ENCODE data around the gene RAB18. TPM values are rescaled to one million over a fixed set of nuclear protein-coding genes. Genes with fewer than 3 reads are reported as not detected.

The RAB18 gene
- total RNA-seq, 1 donor from 2014 or later = 48.3 TPM

DNA sequence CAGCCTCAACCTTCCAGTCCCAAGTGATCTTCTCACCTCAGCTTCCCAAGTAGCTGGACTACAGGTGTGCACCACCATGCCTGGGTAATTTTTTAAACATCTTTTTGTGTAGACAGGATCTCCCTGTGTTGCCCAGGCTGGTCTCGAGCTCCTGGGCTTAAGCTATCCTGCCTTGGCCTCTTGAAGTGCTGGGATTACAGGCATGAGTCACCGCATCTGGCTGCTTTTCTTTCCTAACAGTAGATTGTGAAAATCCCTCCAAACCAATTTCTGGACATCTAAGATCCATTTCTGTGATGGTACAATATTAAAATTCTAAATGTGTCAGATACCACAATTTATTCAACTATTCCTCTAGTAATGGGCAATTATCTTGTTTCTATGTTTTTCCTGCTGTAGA, 38.7 kb downstream of the RAB18 start:
- ChIA-PET CTCF (no interaction called here), POLR2A (no interaction called here)
- Mint-ChIP-seq H3K27ac (no peak overlapping the region), H3K4me1 (no peaks in the 10 kb centered on the region), H3K4me3 (no peak overlapping the region), H3K36me3 (ENCODE audit: low read depth) (peaks cover 50% of the 10 kb centered on the region), H3K27me3 (no peaks in the 10 kb centered on the region), H3K9me3 (no peaks in the 10 kb centered on the region)
- intact Hi-C loops (cut with micrococcal nuclease) = no loop called here
- ATAC-seq (ENCODE audit: low read depth) (no peak), DNase-seq (no peak)
- TF ChIP-seq, protein P1, sequence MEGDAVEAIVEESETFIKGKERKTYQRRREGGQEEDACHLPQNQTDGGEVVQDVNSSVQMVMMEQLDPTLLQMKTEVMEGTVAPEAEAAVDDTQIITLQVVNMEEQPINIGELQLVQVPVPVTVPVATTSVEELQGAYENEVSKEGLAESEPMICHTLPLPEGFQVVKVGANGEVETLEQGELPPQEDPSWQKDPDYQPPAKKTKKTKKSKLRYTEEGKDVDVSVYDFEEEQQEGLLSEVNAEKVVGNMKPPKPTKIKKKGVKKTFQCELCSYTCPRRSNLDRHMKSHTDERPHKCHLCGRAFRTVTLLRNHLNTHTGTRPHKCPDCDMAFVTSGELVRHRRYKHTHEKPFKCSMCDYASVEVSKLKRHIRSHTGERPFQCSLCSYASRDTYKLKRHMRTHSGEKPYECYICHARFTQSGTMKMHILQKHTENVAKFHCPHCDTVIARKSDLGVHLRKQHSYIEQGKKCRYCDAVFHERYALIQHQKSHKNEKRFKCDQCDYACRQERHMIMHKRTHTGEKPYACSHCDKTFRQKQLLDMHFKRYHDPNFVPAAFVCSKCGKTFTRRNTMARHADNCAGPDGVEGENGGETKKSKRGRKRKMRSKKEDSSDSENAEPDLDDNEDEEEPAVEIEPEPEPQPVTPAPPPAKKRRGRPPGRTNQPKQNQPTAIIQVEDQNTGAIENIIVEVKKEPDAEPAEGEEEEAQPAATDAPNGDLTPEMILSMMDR (IDR thresholded peaks at IDR 0.05) = no peak

DNA sequence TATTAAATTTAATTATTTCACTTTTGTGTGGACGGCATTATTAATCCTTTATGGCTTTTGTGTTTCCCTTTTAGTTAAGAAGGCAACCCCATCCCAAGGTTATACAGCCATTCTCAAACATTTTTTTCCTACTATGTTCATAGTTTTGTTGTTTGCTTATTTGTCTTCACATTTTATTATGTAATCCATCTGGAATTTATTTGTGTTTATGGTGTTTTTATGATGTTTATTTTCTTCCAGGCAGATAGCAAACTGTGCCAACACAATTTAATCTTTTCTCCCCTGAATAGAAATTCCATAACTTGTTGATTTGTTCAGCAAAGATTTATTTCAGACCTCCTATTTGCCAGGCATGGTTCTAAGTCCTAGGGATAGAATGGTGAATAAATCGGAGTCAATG, 42.9 kb downstream of the RAB18 start:
- H3K27ac Mint-ChIP-seq = no peak overlapping the region
- H3K36me3 Mint-ChIP-seq (ENCODE audit: low read depth) = peaks cover 17% of the 10 kb centered on the region
- POLR2A ChIA-PET = no interaction called here
- H3K4me1 Mint-ChIP-seq = no peaks in the 10 kb centered on the region
- ATAC-seq (ENCODE audit: low read depth) (no peak), DNase-seq (no peak)
- no peaks in the 10 kb centered on the region for H3K9me3 Mint-ChIP-seq
- intact Hi-C loops (cut with micrococcal nuclease) = no loop called here
- H3K27me3 Mint-ChIP-seq = no peaks in the 10 kb centered on the region
- no peak overlapping the region for H3K4me3 Mint-ChIP-seq
- CTCF ChIA-PET = no interaction called here
- TF ChIP-seq, protein P1 (IDR thresholded peaks at IDR 0.05) = no peak

DNA sequence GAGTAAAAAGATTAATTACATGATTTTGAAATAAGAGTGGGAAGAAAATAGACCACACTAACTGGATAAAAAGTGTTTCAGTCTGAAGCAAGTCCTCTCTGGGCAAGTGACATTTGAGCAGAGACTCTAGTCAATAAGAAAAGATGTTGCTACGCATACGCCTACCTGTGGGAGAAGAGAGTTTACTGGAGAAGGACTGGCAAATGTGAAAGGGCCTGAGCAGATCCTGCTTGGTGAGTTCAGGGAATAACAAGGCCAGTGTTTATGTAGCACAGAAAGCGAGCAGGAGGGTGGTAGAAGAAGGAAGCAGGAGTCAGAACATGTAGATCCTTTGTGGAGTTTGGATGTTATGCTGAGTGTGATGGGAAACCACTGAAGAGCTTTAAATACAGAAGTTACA, 43.4 kb downstream of the RAB18 start:
- ATAC-seq (ENCODE audit: low read depth) = no peak
- intact Hi-C loops (cut with micrococcal nuclease) = no loop called here
- Mint-ChIP-seq H3K36me3 (ENCODE audit: low read depth) (peaks cover 17% of the 10 kb centered on the region), H3K27ac (no peak overlapping the region), H3K27me3 (no peaks in the 10 kb centered on the region), H3K4me1 (no peaks in the 10 kb centered on the region), H3K9me3 (no peaks in the 10 kb centered on the region), H3K4me3 (no peak overlapping the region)
- TF ChIP-seq, protein P1 (IDR thresholded peaks at IDR 0.05) = no peak
- ChIA-PET CTCF (no interaction called here), POLR2A (no interaction called here)
- DNase-seq = no peak

DNA sequence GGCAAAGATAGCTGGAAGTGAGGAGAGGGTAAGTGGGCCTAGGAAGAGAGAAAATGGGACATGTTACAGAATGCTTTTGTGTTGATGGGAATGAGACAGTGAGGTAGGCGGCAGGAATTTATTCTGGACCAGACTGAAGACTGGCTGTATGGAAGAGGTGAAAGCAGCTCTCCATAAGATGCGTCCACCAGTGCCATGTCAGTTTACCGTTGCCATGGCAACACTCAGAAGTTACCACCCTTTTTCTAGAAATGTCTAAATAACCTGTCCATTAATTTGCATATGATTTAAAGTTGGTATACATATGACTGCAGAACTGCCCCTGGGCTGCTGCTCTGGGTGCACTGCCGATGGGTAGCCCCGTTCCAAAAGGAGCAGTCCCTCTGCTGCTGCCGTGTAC, 46.7 kb downstream of the RAB18 start:
- H3K4me3 Mint-ChIP-seq = no peak overlapping the region
- CTCF ChIA-PET = no interaction called here
- H3K9me3 Mint-ChIP-seq = no peaks in the 10 kb centered on the region
- ATAC-seq (ENCODE audit: low read depth) (no peak), DNase-seq (no peak)
- no peak overlapping the region for H3K27ac Mint-ChIP-seq
- POLR2A ChIA-PET = no interaction called here
- no peaks in the 10 kb centered on the region for H3K27me3 Mint-ChIP-seq
- H3K4me1 Mint-ChIP-seq = no peaks in the 10 kb centered on the region
- peaks cover 3% of the 10 kb centered on the region for H3K36me3 Mint-ChIP-seq (ENCODE audit: low read depth)
- TF ChIP-seq, protein P1 (IDR thresholded peaks at IDR 0.05) = no peak
- intact Hi-C loops (cut with micrococcal nuclease) = no loop called here

DNA sequence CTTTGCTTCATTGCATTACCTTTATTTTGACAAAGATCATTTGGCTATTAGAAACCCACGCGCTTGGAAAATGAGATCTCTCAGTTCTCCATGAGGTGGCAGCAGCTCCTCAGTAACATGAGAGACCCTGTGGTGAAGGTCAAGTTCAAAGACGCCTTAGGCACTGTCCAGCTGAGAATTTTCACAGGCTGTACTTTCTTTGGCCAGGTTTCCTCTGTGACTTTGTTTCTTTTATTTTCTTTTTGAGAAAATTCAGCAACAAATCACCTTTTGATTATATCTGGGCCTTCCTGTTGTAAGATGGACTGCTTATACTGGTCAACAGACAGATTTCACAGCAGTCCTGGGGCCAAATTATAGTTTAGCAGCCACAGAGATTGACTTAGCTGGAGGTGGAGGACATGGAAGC, 54.5 kb downstream of the RAB18 start:
- H3K36me3 Mint-ChIP-seq (ENCODE audit: low read depth) = no peaks in the 10 kb centered on the region
- no peak overlapping the region for H3K27ac Mint-ChIP-seq
- H3K4me3 Mint-ChIP-seq = no peak overlapping the region
- CTCF ChIA-PET = interaction anchor here (1.2 to 2.7 kb wide), 2 partner anchors 621 to 683 kb away, joined by 4 to 10 read pairs; no protein-coding TSS in a partner anchor
- H3K9me3 Mint-ChIP-seq = no peaks in the 10 kb centered on the region
- H3K4me1 Mint-ChIP-seq = no peaks in the 10 kb centered on the region
- ATAC-seq (ENCODE audit: low read depth) (no peak), DNase-seq (no peak)
- no peaks in the 10 kb centered on the region for H3K27me3 Mint-ChIP-seq
- POLR2A ChIA-PET = no interaction called here
- TF ChIP-seq, protein P1 (IDR thresholded peaks at IDR 0.05) = no peak
- intact Hi-C loops (cut with micrococcal nuclease) = loop anchor here (1.0 kb wide), 4 partner anchors 98 to 836 kb away; no protein-coding TSS in a partner anchor
